ENCODE measurements around the gene GJA10.
A peak's percentile ranks its signal among the peaks of the same experiment; 100 is the strongest.

The GJA10 gene

DNA sequence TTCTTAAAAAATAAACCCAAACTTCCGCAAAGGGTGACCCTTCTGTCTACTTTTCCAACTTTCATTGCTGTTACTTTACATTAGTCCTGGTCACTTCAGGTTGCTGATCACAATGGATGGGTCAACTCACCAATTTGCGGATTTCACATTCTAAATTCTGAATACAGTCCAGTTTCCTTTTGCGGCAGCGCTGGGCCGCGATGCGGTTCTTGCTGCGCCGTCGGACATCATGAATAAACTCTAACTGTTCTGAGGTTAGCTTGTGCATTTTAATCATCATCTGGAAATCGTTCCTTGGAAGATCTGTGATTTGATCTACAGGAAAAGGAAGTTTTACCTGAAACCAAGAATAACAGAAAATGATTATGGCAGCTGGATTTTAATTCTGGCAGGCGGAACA lies 43.7 kb downstream of the GJA10 start:
- no peak overlapping the region for H3K4me3 ChIP-seq (replicated peaks; ENCODE audit: low read depth, low read length)
- TF ChIP-seq, protein P1, sequence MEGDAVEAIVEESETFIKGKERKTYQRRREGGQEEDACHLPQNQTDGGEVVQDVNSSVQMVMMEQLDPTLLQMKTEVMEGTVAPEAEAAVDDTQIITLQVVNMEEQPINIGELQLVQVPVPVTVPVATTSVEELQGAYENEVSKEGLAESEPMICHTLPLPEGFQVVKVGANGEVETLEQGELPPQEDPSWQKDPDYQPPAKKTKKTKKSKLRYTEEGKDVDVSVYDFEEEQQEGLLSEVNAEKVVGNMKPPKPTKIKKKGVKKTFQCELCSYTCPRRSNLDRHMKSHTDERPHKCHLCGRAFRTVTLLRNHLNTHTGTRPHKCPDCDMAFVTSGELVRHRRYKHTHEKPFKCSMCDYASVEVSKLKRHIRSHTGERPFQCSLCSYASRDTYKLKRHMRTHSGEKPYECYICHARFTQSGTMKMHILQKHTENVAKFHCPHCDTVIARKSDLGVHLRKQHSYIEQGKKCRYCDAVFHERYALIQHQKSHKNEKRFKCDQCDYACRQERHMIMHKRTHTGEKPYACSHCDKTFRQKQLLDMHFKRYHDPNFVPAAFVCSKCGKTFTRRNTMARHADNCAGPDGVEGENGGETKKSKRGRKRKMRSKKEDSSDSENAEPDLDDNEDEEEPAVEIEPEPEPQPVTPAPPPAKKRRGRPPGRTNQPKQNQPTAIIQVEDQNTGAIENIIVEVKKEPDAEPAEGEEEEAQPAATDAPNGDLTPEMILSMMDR (IDR thresholded peaks at IDR 0.05; ENCODE audit: low read depth, low read length, missing control alignments): no peak
- no peak for DNase-seq (ENCODE audit: extremely low read depth, low read depth)

DNA sequence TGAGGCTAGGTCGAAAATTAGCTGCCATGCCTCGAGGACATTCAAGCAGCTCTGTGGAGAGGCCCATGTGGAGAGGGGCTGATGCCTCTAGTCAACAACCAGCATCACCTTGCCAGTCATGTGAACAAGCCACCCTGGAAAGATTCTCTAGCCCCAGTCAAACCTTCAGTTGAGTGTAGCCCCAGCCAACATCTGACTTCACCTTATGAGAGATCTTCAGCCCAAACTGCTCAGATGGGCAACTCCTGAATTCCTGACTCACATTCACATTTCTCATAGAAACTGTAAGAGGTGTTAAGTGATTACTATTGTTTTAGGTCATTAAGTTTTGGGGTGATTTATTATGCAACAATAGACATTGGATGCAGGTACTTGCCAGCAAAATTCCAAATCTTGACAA lies 44.9 kb downstream of the GJA10 start:
- TF ChIP-seq, protein P1 (IDR thresholded peaks at IDR 0.05; ENCODE audit: low read depth, low read length, missing control alignments): no peak
- H3K4me3 ChIP-seq (replicated peaks; ENCODE audit: low read depth, low read length): no peak overlapping the region
- no peak for DNase-seq (ENCODE audit: extremely low read depth, low read depth)

GRCh38 chr6:89940225-89941027 lies 46.2 kb downstream of the GJA10 start:
- TF ChIP-seq, protein P1 (IDR thresholded peaks at IDR 0.05; ENCODE audit: low read depth, low read length, missing control alignments): peak; percentile 73
- DNase-seq (ENCODE audit: extremely low read depth, low read depth): peak; percentile 65
- H3K4me3 ChIP-seq (replicated peaks; ENCODE audit: low read depth, low read length): no peak overlapping the region

DNA sequence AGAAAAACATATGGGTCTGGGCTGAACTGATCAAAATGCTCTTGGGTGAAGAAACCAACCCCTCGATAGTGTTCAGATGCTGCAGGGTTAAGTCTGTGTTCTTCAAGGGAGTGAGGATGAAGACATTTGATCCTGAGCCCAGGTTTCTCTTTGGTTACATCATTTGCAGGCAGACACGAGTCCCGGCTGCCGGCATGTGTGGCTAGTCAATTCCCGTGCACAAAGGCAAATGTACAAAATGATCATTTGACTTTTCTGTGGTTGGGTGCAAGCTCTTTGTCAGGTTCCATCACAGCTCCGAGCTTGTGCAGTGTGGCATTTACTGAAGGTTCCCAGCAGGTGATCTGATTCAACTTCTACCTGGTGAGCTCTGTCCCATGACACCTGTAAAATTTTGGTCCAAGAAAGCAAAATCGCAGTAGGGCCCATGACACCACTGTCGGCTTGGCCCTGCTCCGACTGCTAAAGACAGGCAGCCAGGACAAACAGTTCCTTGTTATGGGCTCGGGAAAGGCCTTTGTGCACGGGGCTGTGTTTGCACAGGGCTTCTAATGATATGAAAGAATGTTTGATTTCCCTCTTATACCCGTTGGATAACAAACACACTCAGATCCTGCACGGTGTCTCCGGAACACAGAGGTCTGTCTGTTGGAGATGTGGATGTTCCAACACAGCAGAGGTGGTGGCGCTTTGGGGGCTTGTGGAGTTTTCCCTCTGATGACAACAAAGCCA lies 46.9 kb downstream of the GJA10 start:
- no peak overlapping the region for H3K4me3 ChIP-seq (replicated peaks; ENCODE audit: low read depth, low read length)
- TF ChIP-seq, protein P1 (IDR thresholded peaks at IDR 0.05; ENCODE audit: low read depth, low read length, missing control alignments): no peak
- DNase-seq (ENCODE audit: extremely low read depth, low read depth): no peak

DNA sequence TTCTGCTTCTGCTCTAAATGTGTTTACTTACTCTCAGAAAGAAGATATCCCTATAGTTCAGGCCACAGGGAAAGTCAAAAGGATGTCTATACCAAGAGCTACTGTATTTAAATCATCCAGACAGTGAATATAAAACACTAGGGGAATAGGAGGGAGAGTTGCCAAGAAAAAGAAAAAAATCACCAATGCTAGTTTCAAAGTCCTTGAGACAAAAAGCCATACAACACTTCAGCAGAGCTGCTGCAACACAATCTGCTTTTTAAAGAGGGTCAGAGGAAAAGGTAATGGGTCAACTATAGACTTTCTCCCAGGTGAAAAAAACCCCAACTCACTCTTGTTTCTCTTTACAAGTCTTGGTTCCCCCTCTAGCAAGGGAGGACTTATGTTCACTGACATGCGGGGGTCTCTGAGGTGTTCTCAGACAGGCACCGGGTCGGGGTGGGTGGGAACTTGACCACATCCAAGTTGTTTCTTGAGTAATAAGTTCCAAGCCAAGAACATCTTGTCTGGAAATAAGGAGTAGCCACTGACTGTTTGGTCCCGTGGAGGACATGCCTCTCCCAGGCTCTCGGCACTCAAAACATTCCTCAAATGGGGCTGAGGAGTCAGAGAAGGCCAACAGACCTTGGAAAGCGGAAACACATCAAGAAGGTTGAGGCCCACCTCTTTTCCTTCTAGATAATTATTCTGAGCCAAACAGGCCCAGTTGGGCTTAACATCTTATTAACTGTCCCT lies 47.7 kb downstream of the GJA10 start:
- no peak for DNase-seq (ENCODE audit: extremely low read depth, low read depth)
- no peak overlapping the region for H3K4me3 ChIP-seq (replicated peaks; ENCODE audit: low read depth, low read length)

DNA sequence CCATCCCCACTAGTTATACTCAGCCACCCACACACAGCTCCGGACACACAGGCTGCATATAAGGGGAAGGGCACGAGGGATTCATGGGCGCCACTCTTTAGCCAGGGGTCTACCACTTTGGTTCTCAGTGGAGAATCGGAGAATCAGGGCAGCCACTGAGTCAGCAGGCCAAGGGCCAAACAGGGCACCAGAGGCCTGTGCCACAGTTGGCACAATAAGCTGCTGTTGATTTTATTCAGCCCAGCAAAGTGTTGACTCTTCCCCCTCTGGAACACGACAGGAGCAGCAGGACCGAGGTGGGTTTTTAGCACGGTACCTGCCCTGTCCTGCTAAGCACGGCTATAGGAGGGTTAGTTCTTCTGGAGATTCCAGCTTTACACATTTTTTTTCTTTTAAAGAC lies 48.3 kb downstream of the GJA10 start:
- no peak overlapping the region for H3K4me3 ChIP-seq (replicated peaks; ENCODE audit: low read depth, low read length)
- TF ChIP-seq, protein P1 (IDR thresholded peaks at IDR 0.05; ENCODE audit: low read depth, low read length, missing control alignments): no peak
- no peak for DNase-seq (ENCODE audit: extremely low read depth, low read depth)

More for the DNA sequence above, 47.7 kb downstream of the GJA10 start:
- TF ChIP-seq, protein P1 (IDR thresholded peaks at IDR 0.05; ENCODE audit: low read depth, low read length, missing control alignments): no peak

Measured in HFF-Myc (cell line).